Ishikawa (cell line): ENCODE data around the gene DAB2IP.

Experiments used
- CEBPB ChIP-seq: IDR thresholded peaks from 2 replicates; pipeline ENCODE4 v1.6.1; 2012
- CREB1 ChIP-seq: IDR thresholded peaks from 2 replicates; pipeline ENCODE4 v1.6.1; 2012; ENCODE audit warnings: low read depth
- EGR1 ChIP-seq: IDR thresholded peaks from 2 replicates; pipeline ENCODE4 v1.6.1; 2012
- EP300 ChIP-seq: IDR thresholded peaks from 2 replicates; pipeline ENCODE4 v1.6.1; 2012; ENCODE audit warnings: borderline replicate concordance
- FOXM1 ChIP-seq: IDR thresholded peaks from 2 replicates; pipeline ENCODE4 v1.6.1; 2012; ENCODE audit warnings: low read depth, borderline replicate concordance
- RAD21 ChIP-seq: IDR thresholded peaks from 2 replicates; pipeline ENCODE4 v1.6.1; 2012; ENCODE audit warnings: low read depth
- REST ChIP-seq: IDR thresholded peaks from 2 replicates; pipeline ENCODE4 v1.6.1; 2012; ENCODE audit warnings: low read depth, mild to moderate bottlenecking
- TAF1 ChIP-seq: IDR thresholded peaks from 2 replicates; pipeline ENCODE4 v1.6.1; 2012; ENCODE audit warnings: low read depth, mild to moderate bottlenecking
- TCF12 ChIP-seq: IDR thresholded peaks from 2 replicates; pipeline ENCODE4 v1.6.1; 2012; ENCODE audit warnings: low read depth
- YY1 ChIP-seq: IDR thresholded peaks from 2 replicates; pipeline ENCODE4 v1.6.1; 2012; ENCODE audit warnings: low read depth
- ZBTB7A ChIP-seq: IDR thresholded peaks from 2 replicates; pipeline ENCODE4 v1.6.1; 2012; ENCODE audit warnings: low read depth
- TF ChIP-seq, protein P1 (sequence below): IDR thresholded peaks from 2 replicates; pipeline ENCODE4 v1.6.1; 2012

- TF ChIP-seq RAD21 (no peak), TAF1 (no peak), FOXM1 (no peak), EP300 (no peak), EGR1 (no peak), TCF12 (no peak), CEBPB (no peak), CREB1 (no peak), ZBTB7A (no peak), YY1 (no peak), REST (no peak)
- TF ChIP-seq, protein P1, sequence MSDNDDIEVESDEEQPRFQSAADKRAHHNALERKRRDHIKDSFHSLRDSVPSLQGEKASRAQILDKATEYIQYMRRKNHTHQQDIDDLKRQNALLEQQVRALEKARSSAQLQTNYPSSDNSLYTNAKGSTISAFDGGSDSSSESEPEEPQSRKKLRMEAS, result no peak
These were observed 179.2 kb downstream of the DAB2IP start for GRCh38 chr9:121830441-121831140.
